ENCODE results near the gene ASB2.

Gene ASB2

DNA sequence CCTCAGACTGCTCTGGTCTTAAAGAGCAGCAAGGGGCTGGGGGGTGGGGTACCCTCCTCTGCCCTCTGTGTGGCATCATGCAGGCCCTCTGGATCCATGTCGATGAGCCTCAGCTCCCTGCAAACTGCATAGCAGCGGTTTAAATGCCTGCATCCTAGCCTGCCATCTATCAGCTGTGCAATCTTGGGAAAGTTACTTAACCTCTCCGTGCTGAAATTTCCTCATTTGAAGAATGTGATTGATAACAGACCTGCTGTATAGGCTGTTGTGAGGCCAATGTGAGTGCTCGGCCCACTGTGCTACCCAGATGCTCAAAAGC, 45.4 kb downstream of the ASB2 start:
- no peak for DNase-seq (ENCODE audit: insufficient read length, low spot score)
- no peak for FAIRE-seq

- no peak for FAIRE-seq
- no peak for DNase-seq (ENCODE audit: insufficient read length, low spot score)
Measured at GRCh38 chr14:93930296-93930988, 45.9 kb downstream of the ASB2 start.

GRCh38 chr14:93929657-93930056, 46.7 kb downstream of the ASB2 start:
- DNase-seq (ENCODE audit: insufficient read length, low spot score) (no peak), FAIRE-seq (no peak)

GRCh38 chr14:93929048-93929535, 47.3 kb downstream of the ASB2 start:
- DNase-seq (ENCODE audit: insufficient read length, low spot score), result no peak
- no peak for FAIRE-seq

- FAIRE-seq, result no peak
Measured at GRCh38 chr14:93928184-93929047, 48.0 kb downstream of the ASB2 start.

GRCh38 chr14:93927800-93928145, 48.6 kb downstream of the ASB2 start:
- FAIRE-seq (no peak), DNase-seq (ENCODE audit: insufficient read length, low spot score) (no peak)

More at GRCh38 chr14:93928184-93929047, 48.0 kb downstream of the ASB2 start:
- DNase-seq (ENCODE audit: insufficient read length, low spot score), result no peak

GRCh38 chr14:93926873-93927799, 49.2 kb downstream of the ASB2 start, which contains the start of gene FAM181A:
Gene FAM181A, plus strand, starts transcription at chr14:93927344. Its CDS starts 942 bp downstream, at chr14:93928286.
- no peak for FAIRE-seq
- DNase-seq (ENCODE audit: insufficient read length, low spot score), result no peak

GRCh38 chr14:93926245-93926872, 50.0 kb downstream of the ASB2 start:
- DNase-seq (ENCODE audit: insufficient read length, low spot score), result no peak

DNA sequence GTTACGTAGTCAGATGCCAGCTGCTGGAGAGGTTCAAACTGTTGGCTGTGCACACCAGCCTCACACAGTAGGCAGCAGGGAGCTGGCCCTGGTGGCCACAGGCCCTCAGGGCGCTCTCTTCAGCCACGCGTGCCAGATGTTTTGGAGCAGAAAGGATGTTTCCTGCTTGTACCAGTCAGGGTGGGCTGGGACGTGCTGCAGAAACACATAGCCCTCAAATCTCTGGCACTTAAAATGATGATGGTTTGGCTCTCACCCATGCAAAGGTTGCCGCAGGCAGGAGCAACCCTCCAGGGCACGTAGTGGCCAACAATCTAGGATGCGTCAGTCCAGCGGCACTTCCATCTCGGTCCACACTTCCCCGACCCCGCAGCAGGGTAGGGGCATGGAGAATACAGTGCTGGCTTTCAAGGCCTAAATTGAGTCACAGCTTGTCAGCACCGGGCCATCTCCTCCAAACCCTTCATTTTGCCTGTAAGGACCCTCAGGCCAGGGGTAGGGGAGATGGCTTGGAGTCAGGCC, 50.9 kb downstream of the ASB2 start:
- DNase-seq (ENCODE audit: insufficient read length, low spot score) (no peak), FAIRE-seq (no peak)

More at GRCh38 chr14:93926245-93926872, 50.0 kb downstream of the ASB2 start:
- FAIRE-seq, result no peak

GRCh38 chr14:93924592-93925355, 51.6 kb downstream of the ASB2 start:
- FAIRE-seq (no peak), DNase-seq (ENCODE audit: insufficient read length, low spot score) (no peak)

DNA sequence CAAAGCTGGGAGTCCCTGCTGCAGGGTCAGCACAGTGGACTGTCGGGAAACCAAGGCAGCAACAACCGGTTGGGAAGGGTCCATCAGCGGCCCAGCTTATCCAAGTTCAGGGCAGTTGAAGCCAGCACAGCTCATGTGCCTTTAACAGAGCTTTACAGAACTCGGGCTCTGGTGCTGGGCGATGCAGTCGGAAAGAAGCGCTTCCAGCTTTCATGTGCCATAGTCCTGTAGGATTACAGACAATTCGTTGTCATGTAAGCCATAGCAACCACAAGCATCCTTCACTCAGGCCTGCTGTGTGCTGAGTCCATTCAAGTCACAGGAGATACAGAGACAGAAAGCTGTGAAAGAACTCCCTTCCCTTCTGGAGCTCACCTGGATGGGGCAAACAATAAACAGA, 52.7 kb downstream of the ASB2 start:
- DNase-seq (ENCODE audit: insufficient read length, low spot score) (no peak), FAIRE-seq (no peak)

DNA sequence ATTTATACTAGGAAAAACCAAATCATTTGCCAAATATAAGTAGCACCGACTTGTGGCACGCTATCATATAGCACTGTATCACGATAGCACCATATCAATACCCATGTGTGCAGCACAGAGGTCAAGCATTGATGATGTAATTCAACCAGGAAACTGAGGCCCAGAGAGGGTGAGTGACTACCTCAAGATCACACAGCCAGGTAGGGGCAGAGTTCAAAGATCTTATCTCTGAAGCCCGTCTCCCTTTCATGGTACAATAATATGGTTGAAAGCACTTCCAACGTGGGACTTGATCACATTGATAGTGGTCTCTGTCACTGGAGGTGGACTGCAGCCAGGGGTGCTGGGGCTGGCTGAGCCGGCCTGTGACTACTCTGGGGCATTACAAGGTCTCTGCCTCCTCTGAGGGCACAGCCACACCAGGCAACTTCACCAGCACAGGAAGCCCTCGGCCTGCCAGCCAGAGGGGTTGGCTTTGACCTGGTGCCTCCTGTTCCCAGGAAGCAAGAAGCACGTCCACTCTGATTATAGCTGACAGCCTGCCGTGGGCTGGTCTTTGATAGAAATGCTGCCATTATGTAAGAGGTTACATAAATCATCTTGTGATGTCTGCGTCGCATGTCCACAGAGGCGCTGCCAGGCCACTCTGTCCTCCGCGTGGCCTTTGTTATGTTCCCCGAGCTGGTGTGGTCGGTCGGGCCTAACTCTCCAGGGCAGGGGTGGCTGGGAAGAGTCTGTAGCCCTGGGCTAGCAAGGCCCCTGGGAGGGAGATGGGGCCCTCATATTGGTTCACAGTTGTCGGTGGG, 55.2 kb downstream of the ASB2 start:
- no peak for FAIRE-seq
- no peak for DNase-seq (ENCODE audit: insufficient read length, low spot score)

DNA sequence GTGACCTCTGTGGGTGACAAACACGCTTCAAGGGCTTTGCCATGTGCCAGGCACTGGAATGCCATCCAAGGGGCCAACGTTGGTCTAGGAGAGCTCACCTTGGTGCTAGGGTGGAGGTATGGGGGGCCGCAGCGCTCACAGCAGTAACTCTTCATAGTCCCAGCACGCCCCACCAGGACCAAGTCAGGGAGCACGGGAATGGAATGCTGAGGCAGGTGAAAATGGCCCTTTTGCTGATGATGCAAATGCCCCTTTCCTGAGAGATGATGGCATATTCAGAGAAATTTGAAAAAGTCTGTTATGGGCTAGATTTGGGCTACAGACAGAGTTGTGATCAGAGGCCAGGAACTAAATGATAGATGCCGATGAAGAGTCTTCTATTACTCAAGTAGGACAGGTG, 59.2 kb downstream of the ASB2 start:
- FAIRE-seq (no peak), DNase-seq (ENCODE audit: insufficient read length, low spot score) (no peak)

DNA sequence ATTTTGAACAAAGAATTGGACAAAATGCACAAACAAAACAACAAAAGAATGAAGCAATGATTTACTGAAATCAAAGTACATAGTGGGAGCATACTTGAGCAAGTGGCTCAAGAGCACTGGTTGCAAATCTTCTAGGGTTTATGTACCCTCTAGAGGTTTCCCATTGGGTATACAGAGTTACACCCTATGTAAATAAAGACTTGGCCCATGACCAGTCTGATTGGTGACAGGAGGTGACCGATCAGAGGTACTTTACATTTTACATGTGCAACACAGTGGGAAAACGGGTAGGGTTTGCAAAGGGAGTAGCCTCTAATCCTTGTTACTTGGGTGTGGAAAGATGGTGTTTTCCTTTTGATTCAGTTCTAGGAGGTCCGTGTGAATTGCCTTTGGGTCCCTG, 59.9 kb downstream of the ASB2 start:
- DNase-seq (ENCODE audit: insufficient read length, low spot score) (no peak), FAIRE-seq (no peak)

DNA sequence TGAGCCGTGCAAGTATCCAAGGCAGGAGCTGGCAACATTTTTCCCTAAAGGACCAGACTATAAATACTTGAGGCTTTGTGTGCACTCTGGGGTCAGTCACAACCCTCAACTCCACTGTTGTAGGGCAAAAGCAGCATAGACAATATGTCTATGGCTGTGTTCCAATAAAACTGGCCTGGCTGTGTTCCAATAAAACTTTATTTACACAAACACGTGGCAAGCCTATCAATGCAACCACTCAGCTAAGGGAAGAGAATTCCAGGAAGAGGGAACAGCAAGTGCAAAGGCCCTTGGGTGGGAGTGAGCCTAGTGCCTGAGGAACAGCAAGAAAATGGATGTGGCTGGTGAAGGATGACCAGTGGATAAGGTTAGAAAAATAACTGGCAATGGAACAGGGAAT, 60.6 kb downstream of the ASB2 start:
- FAIRE-seq (no peak), DNase-seq (ENCODE audit: insufficient read length, low spot score) (no peak)

DNA sequence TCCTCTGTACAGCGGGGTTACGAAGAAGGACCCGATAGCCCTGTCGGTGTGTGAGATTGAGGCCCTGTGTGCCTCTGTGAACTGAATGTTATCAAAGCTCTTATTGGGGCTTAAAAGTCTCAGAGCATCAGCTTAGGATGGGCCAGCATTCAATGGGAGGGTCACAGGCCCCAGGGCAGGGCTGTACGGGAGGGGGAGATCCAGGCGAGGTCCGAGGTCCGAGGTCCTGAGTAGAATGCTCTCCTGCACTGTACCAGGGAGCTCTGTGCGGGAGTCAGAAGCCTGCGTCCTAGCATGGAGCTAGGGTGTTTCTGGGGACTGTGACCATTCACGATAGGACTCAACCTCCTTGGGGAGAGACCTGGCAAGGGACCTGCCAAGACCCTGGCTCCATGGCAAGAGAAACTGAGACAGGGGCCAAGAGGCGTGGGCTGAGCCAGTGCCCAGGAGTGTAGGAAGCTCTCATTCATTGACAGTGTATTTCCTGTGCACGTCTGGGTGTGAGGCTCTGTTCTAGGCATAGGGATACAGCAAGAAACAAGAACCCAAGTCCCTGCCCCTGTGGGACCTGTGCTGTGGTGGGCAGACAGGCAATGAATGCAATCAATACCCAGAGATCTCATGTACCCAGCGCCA, 61.2 kb downstream of the ASB2 start:
- FAIRE-seq (no peak), DNase-seq (ENCODE audit: insufficient read length, low spot score) (no peak)

GRCh38 chr14:93914278-93914677, 62.1 kb downstream of the ASB2 start:
- no peak for DNase-seq (ENCODE audit: insufficient read length, low spot score)
- FAIRE-seq, result no peak

- no peak for FAIRE-seq
- DNase-seq (ENCODE audit: insufficient read length, low spot score), result no peak
Measured at GRCh38 chr14:93912782-93913181, 63.6 kb downstream of the ASB2 start.
